Heart right ventricle (tissue), 16 donors: ENCODE measurements around the gene TXNRD1. TPM values are rescaled to one million over a fixed set of nuclear protein-coding genes. Genes with fewer than 3 reads are reported as not detected.

Source experiments
- ATAC-seq, 8 donors: fragments of 200-7000 bp; cut with Tn5 transposase; one replicate each; pipeline ENCODE4 v1.9.1; 2020; ENCODE audit warnings: mild to moderate bottlenecking in 8 of 8, moderate library complexity in 8 of 8, moderate number of reproducible peaks in 1 of 8
- DNase-seq, 2 donors: peaks; one replicate each; pipeline ENCODE4 v3.0.0-alpha.2; 2020
- H3K27ac ChIP-seq, 10 donors: fragments of 200-600 bp; sonication (generic) in 2 of 10; one replicate each; pipeline versions ENCODE4 v1.5.0 to v1.8.0; 2020 to 2022; ENCODE audit warnings: mild to moderate bottlenecking in 3 of 10
- H3K27me3 ChIP-seq, 7 donors: fragments of 200-600 bp; one replicate each; pipeline ENCODE4 v1.8.0; 2021 to 2022; ENCODE audit warnings: mild to moderate bottlenecking in 2 of 7
- H3K36me3 ChIP-seq, 9 donors: fragments of 200-600 bp; sonication (generic) in 1 of 9; one replicate each; pipeline versions ENCODE4 v1.5.0 to v1.8.0; 2020 to 2022; ENCODE audit warnings: mild to moderate bottlenecking in 2 of 9
- H3K4me1 ChIP-seq, 9 donors: fragments of 200-600 bp; sonication (generic) in 1 of 9; one replicate each; pipeline versions ENCODE4 v1.5.0 to v1.8.0; 2020 to 2022; ENCODE audit warnings: mild to moderate bottlenecking in 4 of 9
- H3K4me3 ChIP-seq, 10 donors: fragments of 200-600 bp; sonication (generic) in 2 of 10; one replicate each; pipeline versions ENCODE4 v1.5.0 to v1.8.0; 2020 to 2022; ENCODE audit warnings: mild to moderate bottlenecking in 7 of 10, moderate library complexity in 2 of 10
- H3K9me3 ChIP-seq, 11 donors: fragments of 200-600 bp in 10 of 11; sonication (generic) in 2 of 11; one replicate each; pipeline versions ENCODE4 v1.5.0 to v1.8.0; 2013 to 2022; ENCODE audit warnings: mild to moderate bottlenecking in 2 of 11, control low read depth in 1 of 11, moderate library complexity in 1 of 11
- WGBS, 2 donors: extraction: QIAGEN DNeasy Blood & Tissue Kit; methylation state at CpG; one replicate each; pipeline ENCODE4 v1.1.7; 2013; ENCODE audit warnings: inconsistent platforms in 1 of 2; 5-methylcytosine and 5-hydroxymethylcytosine counted together
- intact Hi-C, 10 donors: fragments of 100-400 bp; cut with DNase I; formaldehyde crosslinking; loops; one replicate each; pipeline versions ENCODE4 v1.11.1 to v1.14.2; 2022
- polyA plus RNA-seq, 2 donors: library from polyadenylated mRNA; stranded (reverse); fragments of 200-250 nt; gene quantifications; one replicate each; pipeline ENCODE4 v1.2.3, GENCODE V29; 2013
- total RNA-seq, 10 donors: library from RNA; stranded (reverse); fragmentation: NEBNext Ultra II Directional in 3 of 10; extraction: Animal tissue kit (Norgen Biotek cat#: 25700) in 3 of 10; gene quantifications; one replicate each; pipeline versions ENCODE4 v1.2.1 to v1.2.4, GENCODE V29; 2021 to 2023
- TF ChIP-seq, protein P1 (sequence below), 9 donors: fragments of 200-600 bp; sonication (generic) in 2 of 9; IDR thresholded peaks; one replicate each; pipeline versions ENCODE4 v1.5.0 to v1.8.0; 2021 to 2022; ENCODE audit warnings: antibody characterized with exemption in 9 of 9, mild to moderate bottlenecking in 5 of 9, moderate library complexity in 1 of 9
- donor health status: Arrhythmogenic right ventricular cardiomyopathy.
- donor health status: ischemic (EF 13 %, LVEDD 7.1; RV severe dilation, severe dysfunction).
- donor health status: healthy with polysubstance abuse.
- donor health status: DM: no; HTN: yes; CAD: no.
- donor health status: DM: no; HTN: no; CAD: no.
- donor health status: ischemic (EF 25% LVEDD 6.9; RV normal size, moderate dysfunction).
- donor health status: ischemic (EF 25% LVEDD 5.7; RV mildly dilated, moderate dysfunction).
- donor health status: healthy.
- donor health status: DM: yes; HTN: yes; CAD: no.
- donor health status: Ischemic cardiomyopathy.
- donor health status: ischemic (EF 35%, LVEDD 5.7; RV mildly dilated, moderate dysfunction).
- donor health status: nonischemic (EF 11% LVEDD 7.7; RV severe dilation, severe dysfunction).
- donor health status: DM: yes; HTN: yes; CAD: no.
- donor health status: PGD.
- donor health status: ischemic (EF 29% LVEDD 5.4; RV normal size, mild dysfunction).
- donor health status: nonischemic (EF 23%, LVEDD 6.1; RV moderate dilation, normal function).

TXNRD1 gene
- total and polyA plus RNA-seq, 12 donors = 20.6 to 113 (median 79.5) TPM

DNA sequence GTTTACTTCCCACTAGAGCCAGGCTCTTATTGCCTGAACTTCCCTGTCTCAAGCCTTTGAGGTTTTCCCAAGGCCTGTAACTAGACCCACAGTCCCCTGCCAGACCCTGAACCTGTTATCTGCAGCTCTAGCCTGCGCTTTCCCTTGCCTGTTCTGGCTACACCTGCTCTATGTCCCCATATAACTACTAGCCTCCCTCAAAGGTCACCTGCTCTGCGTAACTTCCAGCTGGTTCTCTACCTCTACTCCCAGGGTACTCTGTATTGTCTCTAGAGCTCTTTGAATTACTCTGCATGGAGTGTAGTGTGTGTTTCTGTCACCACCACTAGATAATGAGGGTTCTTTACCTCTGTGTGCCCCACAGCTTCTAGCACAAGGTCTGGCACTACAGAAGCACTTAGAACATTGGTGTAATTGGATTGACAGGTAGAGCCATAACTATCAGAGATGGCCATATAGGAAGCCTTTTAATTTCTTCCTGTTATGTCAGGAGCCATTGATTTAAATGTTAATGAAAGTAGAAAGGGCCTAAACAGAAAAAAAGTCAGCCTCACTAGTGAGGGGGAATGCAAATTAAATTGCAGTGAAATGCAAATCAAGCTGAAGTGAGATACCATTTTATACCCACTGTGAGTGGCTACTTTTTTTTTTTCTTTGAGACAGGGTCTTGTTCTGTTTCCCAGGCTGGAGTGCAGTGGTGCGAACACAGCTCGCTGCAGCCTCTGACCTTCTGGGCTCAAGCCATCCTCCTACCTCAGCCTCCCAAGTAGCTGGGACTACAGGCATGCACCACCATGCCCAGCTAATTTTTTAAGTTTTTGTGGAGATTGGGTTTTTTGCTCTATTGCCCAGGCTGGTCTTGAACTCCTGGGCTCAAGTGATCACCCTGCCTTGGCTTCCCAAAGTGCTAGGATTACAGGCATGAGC is 135.7 kb downstream of the TXNRD1 start:
- intact Hi-C loops = no loop called here
- ATAC-seq = peak in 4 of 8 donors; percentile 9 to 33 (median 16)
- Histone ChIP-seq H3K9me3 (no peaks in the 10 kb centered on the region), H3K4me1 (peaks cover 0 to 6% (median 0%) of the 10 kb centered on the region in 9 donors), H3K36me3 (peaks cover 0 to 87% (median 25%) of the 10 kb centered on the region in 9 donors), H3K4me3 (no peak overlapping the region), H3K27me3 (no peaks in the 10 kb centered on the region), H3K27ac (no peak overlapping the region)
- WGBS, 2 donors = 94% methylated on average over 4 of the region's 4 CpGs
- TF ChIP-seq, protein P1, sequence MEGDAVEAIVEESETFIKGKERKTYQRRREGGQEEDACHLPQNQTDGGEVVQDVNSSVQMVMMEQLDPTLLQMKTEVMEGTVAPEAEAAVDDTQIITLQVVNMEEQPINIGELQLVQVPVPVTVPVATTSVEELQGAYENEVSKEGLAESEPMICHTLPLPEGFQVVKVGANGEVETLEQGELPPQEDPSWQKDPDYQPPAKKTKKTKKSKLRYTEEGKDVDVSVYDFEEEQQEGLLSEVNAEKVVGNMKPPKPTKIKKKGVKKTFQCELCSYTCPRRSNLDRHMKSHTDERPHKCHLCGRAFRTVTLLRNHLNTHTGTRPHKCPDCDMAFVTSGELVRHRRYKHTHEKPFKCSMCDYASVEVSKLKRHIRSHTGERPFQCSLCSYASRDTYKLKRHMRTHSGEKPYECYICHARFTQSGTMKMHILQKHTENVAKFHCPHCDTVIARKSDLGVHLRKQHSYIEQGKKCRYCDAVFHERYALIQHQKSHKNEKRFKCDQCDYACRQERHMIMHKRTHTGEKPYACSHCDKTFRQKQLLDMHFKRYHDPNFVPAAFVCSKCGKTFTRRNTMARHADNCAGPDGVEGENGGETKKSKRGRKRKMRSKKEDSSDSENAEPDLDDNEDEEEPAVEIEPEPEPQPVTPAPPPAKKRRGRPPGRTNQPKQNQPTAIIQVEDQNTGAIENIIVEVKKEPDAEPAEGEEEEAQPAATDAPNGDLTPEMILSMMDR (IDR thresholded peaks at IDR 0.05) = no peak
- DNase-seq = no peak

GRCh38 chr12:104352106-104352713 is 136.6 kb downstream of the TXNRD1 start:
- Histone ChIP-seq H3K27ac (no peak overlapping the region), H3K27me3 (no peaks in the 10 kb centered on the region), H3K9me3 (no peaks in the 10 kb centered on the region), H3K4me3 (no peak overlapping the region), H3K4me1 (peaks cover 0 to 6% (median 0%) of the 10 kb centered on the region in 9 donors), H3K36me3 (peaks cover 0 to 78% (median 25%) of the 10 kb centered on the region in 9 donors)
- ATAC-seq (peak in 1 of 8 donors; percentile 16), DNase-seq (no peak)
- intact Hi-C loops = no loop called here
- TF ChIP-seq, protein P1 (IDR thresholded peaks at IDR 0.05) = no peak
- WGBS, 2 donors = 95 to 96% methylated on average over 3 of the region's 3 CpGs

- Histone ChIP-seq H3K4me1 (peaks cover 0 to 6% (median 0%) of the 10 kb centered on the region in 9 donors), H3K36me3 (peaks cover 0 to 67% (median 17%) of the 10 kb centered on the region in 9 donors), H3K27me3 (no peaks in the 10 kb centered on the region), H3K4me3 (no peak overlapping the region), H3K27ac (no peak overlapping the region), H3K9me3 (no peaks in the 10 kb centered on the region)
- TF ChIP-seq, protein P1 (IDR thresholded peaks at IDR 0.05) = no peak
- WGBS, 2 donors = 92 to 95% methylated on average over 17 of the region's 17 CpGs
- no peak for DNase-seq
- no peak for ATAC-seq
- intact Hi-C loops = no loop called here
Measured at GRCh38 chr12:104353012-104353981, 137.7 kb downstream of the TXNRD1 start.
